SK-N-SH (cell line): ENCODE results near the gene F7. TPM values are rescaled to one million over a fixed set of nuclear protein-coding genes. Genes with fewer than 3 reads are reported as not detected.

Experiments used
- CTCF ChIA-PET: fragments of 300-600, 350-600 bp; formaldehyde crosslinking; extraction: SDS; loops from one replicate; lab custom pipeline; 2021; lab: Yijun Ruan, JAX
- POLR2A ChIA-PET: fragments of 350-600 bp; sonication (Branson Sonifier 250); formaldehyde crosslinking; extraction: SDS; loops from one replicate; lab custom pipeline; 2020; ENCODE audit warnings: antibody characterized with exemption, inconsistent platforms; lab: Yijun Ruan, JAX
- DNase-seq: peaks from one replicate; pipeline ENCODE4 v3.0.0; 2012
- H2AFZ ChIP-seq: fragments of 200-600 bp; sonication (generic); 2 replicates; pipeline ENCODE4 v1.8.1; 2016; ENCODE audit warnings: antibody characterized with exemption, mild to moderate bottlenecking, low read depth
- H3F3A ChIP-seq: fragments of 200-600 bp; sonication (generic); replicated peaks from 2 replicates; pipeline ENCODE3; 2016; ENCODE audit warnings: antibody characterized with exemption, mild to moderate bottlenecking; ENCODE audit not compliant: insufficient read depth
- H3K27ac ChIP-seq, 2 experiments: fragments of 200-500 bp in 1 of 2; fragments of 200-600 bp in 1 of 2; sonication (Bioruptor generic) in 1 of 2; sonication (generic), shearing (Covaris generic) in 1 of 2; 2 replicates each; pipeline versions ENCODE4 v1.5.1 to v1.6.1; 2014 to 2016; ENCODE audit warnings: low read depth in 2 of 2, inconsistent platforms in 1 of 2, low read length in 1 of 2, mild to moderate bottlenecking in 1 of 2, mixed read lengths in 1 of 2
- H3K27me3 ChIP-seq: fragments of 200-600 bp; sonication (generic), shearing (Covaris generic); 2 replicates; pipeline ENCODE4 v1.6.1; 2016; ENCODE audit warnings: mixed run types; ENCODE audit not compliant: insufficient read depth
- H3K36me3 ChIP-seq, 2 experiments: fragments of 200-500 bp in 1 of 2; fragments of 200-600 bp in 1 of 2; sonication (Bioruptor generic) in 1 of 2; sonication (generic) in 1 of 2; replicated peaks in 1 of 2; 2 replicates each; pipeline versions ENCODE3 to v1.5.1; 2014 to 2016; ENCODE audit warnings: low read length in 1 of 2, mild to moderate bottlenecking in 1 of 2; ENCODE audit not compliant: insufficient read depth in 2 of 2, control insufficient read depth in 1 of 2
- H3K4me1 ChIP-seq, 2 experiments: fragments of 200-500 bp in 1 of 2; fragments of 200-600 bp in 1 of 2; sonication (Bioruptor generic) in 1 of 2; sonication (generic), shearing (Covaris generic) in 1 of 2; 2 replicates each; pipeline versions ENCODE4 v1.5.1 to v1.6.1; 2014 to 2016; ENCODE audit warnings: low read depth in 1 of 2, low read length in 1 of 2, mixed run types in 1 of 2; ENCODE audit not compliant: insufficient read depth in 2 of 2, control insufficient read depth in 1 of 2
- H3K4me2 ChIP-seq: fragments of 200-600 bp; sonication (generic), shearing (Covaris generic); 2 replicates; pipeline ENCODE4 v1.6.1; 2017; ENCODE audit warnings: mixed run types
- H3K4me3 ChIP-seq, 2 experiments: fragments of 200-500 bp in 1 of 2; fragments of 200-600 bp in 1 of 2; sonication (Bioruptor generic) in 1 of 2; sonication (generic), shearing (Covaris generic) in 1 of 2; 2 replicates each; pipeline versions ENCODE4 v1.5.1 to v1.8.1; 2014 to 2016; ENCODE audit warnings: low read depth in 2 of 2, inconsistent platforms in 1 of 2, low read length in 1 of 2, mild to moderate bottlenecking in 1 of 2, mixed read lengths in 1 of 2, moderate library complexity in 1 of 2
- H3K79me2 ChIP-seq: fragments of 200-600 bp; sonication (generic); 2 replicates; pipeline ENCODE4 v1.8.1; 2017; ENCODE audit warnings: mild to moderate bottlenecking; ENCODE audit not compliant: insufficient read depth
- H3K9ac ChIP-seq: fragments of 200-600 bp; sonication (generic); 2 replicates; pipeline ENCODE4 v1.6.1; 2017; ENCODE audit warnings: mixed run types
- H3K9me2 ChIP-seq: fragments of 200-600 bp; sonication (generic); 2 replicates; pipeline ENCODE4 v1.6.1; 2017; ENCODE audit warnings: mixed run types
- H3K9me3 ChIP-seq: fragments of 200-600 bp; sonication (generic); 2 replicates; pipeline ENCODE4 v1.6.1; 2017; ENCODE audit warnings: mixed run types, mild to moderate bottlenecking, moderate library complexity
- H4K20me1 ChIP-seq: fragments of 200-600 bp; sonication (generic); 2 replicates; pipeline ENCODE4 v1.6.1; 2017; ENCODE audit warnings: mild to moderate bottlenecking, mixed run types; ENCODE audit not compliant: insufficient read depth
- EP300 ChIP-seq, 2 experiments: IDR thresholded peaks; 2 replicates each; pipeline versions ENCODE4 v1.4.0 to v1.6.1; 2012; ENCODE audit warnings: borderline replicate concordance in 1 of 2, low read depth in 1 of 2, low read length in 1 of 2
- EZH2phosphoT487 ChIP-seq: fragments of 200-600 bp; sonication (generic); IDR thresholded peaks from 2 replicates; pipeline ENCODE4 v1.6.1; 2017; ENCODE audit warnings: low read depth, mixed run types, mild to moderate bottlenecking, antibody characterized with exemption, moderate library complexity, borderline replicate concordance
- FOXJ3 ChIP-seq: sonication (generic); formaldehyde crosslinking; IDR thresholded peaks from 2 replicates; pipeline ENCODE4 v1.5.1; 2020; ENCODE audit warnings: mild to moderate bottlenecking, missing genetic modification reagents
- GABPA ChIP-seq: IDR thresholded peaks from 2 replicates; pipeline ENCODE4 v1.4.0; 2012; ENCODE audit warnings: low read depth, mild to moderate bottlenecking
- GATA2 ChIP-seq: sonication (generic); formaldehyde crosslinking; IDR thresholded peaks from 2 replicates; pipeline ENCODE4 v1.5.0; 2020; ENCODE audit warnings: mild to moderate bottlenecking, missing genetic modification reagents
- IRF3 ChIP-seq: fragments of 150-350 bp; IDR thresholded peaks from 2 replicates; pipeline ENCODE4 v1.6.1; 2016; ENCODE audit warnings: mild to moderate bottlenecking, low read depth, low read length
- MEF2A ChIP-seq: IDR thresholded peaks from 2 replicates; pipeline ENCODE4 v1.4.0; 2012; ENCODE audit warnings: low read depth, borderline replicate concordance
- MXI1 ChIP-seq: IDR thresholded peaks from 2 replicates; pipeline ENCODE4 v1.6.1; 2012; ENCODE audit warnings: mild to moderate bottlenecking, low read depth, low read length, improper control_type of control experiment
- NFIC ChIP-seq: IDR thresholded peaks from 2 replicates; pipeline ENCODE4 v1.4.0; 2012; ENCODE audit warnings: borderline replicate concordance
- NRF1 ChIP-seq: IDR thresholded peaks from 2 replicates; pipeline ENCODE4 v1.6.1; 2012; ENCODE audit warnings: low read depth, mild to moderate bottlenecking, low read length
- PBX3 ChIP-seq: IDR thresholded peaks from 2 replicates; pipeline ENCODE4; 2012
- RAD21 ChIP-seq: IDR thresholded peaks from 2 replicates; pipeline ENCODE4 v1.6.1; 2012; ENCODE audit warnings: mild to moderate bottlenecking, low read length
- RFX5 ChIP-seq: IDR thresholded peaks from 2 replicates; pipeline ENCODE4 v1.6.1; 2012; ENCODE audit warnings: mild to moderate bottlenecking, improper control_type of control experiment, low read length
- RXRA ChIP-seq: IDR thresholded peaks from 2 replicates; pipeline ENCODE4 v1.4.0; 2012; ENCODE audit warnings: low read depth, mild to moderate bottlenecking, borderline replicate concordance
- SMC3 ChIP-seq: IDR thresholded peaks from 2 replicates; pipeline ENCODE4 v1.6.1; 2012; ENCODE audit warnings: low read depth, low read length, improper control_type of control experiment
- TAF1 ChIP-seq: IDR thresholded peaks from 2 replicates; pipeline ENCODE4 v1.6.1; 2012; ENCODE audit warnings: low read depth, mild to moderate bottlenecking, low read length, moderate library complexity, borderline replicate concordance
- TCF12 ChIP-seq: IDR thresholded peaks from 2 replicates; pipeline ENCODE4 v1.4.0; 2012
- TEAD4 ChIP-seq: IDR thresholded peaks from 2 replicates; pipeline ENCODE4 v1.4.0; 2012; ENCODE audit warnings: mild to moderate bottlenecking, borderline replicate concordance; ENCODE audit not compliant: insufficient read depth
- YY1 ChIP-seq: IDR thresholded peaks from 2 replicates; pipeline ENCODE4 v1.4.0; 2012; ENCODE audit warnings: low read depth, mild to moderate bottlenecking
- WGBS: methylation state at CpG from one replicate; pipeline ENCODE4 v1.1.6; 2017; ENCODE audit warnings: low lambda C conversion rate; 5-methylcytosine and 5-hydroxymethylcytosine counted together
- polyA plus RNA-seq, 3 experiments: library from polyadenylated mRNA; depleted of rRNA; stranded (reverse); fragments of >200 nt; gene quantifications; 2 replicates each; pipeline ENCODE4 v1.2.3, GENCODE V29; 2012
- TF ChIP-seq, protein P1 (sequence below): IDR thresholded peaks from 2 replicates; pipeline ENCODE4 v1.4.0; 2012; ENCODE audit warnings: low read depth, borderline replicate concordance
- TF ChIP-seq, protein P2 (sequence below): IDR thresholded peaks from 2 replicates; pipeline ENCODE4 v1.4.0; 2012; ENCODE audit warnings: low read depth

Gene F7
- polyA plus RNA-seq, 1 of the 3 experiments (the other 2 are of a cell fraction) = not detected

- POLR2A ChIA-PET = no interaction called here
- H2AFZ ChIP-seq = no peak overlapping the region
- H3K4me2 ChIP-seq = no peak overlapping the region
- peaks cover 0 to 4% of the 10 kb centered on the region in 2 experiments; a peak in 1 of 4 replicates for H3K4me1 ChIP-seq
- H3K36me3 ChIP-seq = no peaks in the 10 kb centered on the region
- no peaks in the 10 kb centered on the region for H3K9me2 ChIP-seq
- WGBS = 85% methylated on average over 16 of the region's 39 CpGs
- H3F3A ChIP-seq = no peaks in the 10 kb centered on the region
- H3K9ac ChIP-seq = no peak overlapping the region
- H3K4me3 ChIP-seq = no peak overlapping the region
- CTCF ChIA-PET = no interaction called here
- no peaks in the 10 kb centered on the region for H3K9me3 ChIP-seq
- H3K27me3 ChIP-seq = no peaks in the 10 kb centered on the region
- TF ChIP-seq RXRA (no peak), GABPA (no peak), FOXJ3 (CRISPR knock-in tag) (no peak), TAF1 (no peak), YY1 (no peak), GATA2 (CRISPR knock-in tag) (no peak), TCF12 (no peak), MEF2A (no peak), EP300 (IDR thresholded peaks at IDR 0.05; ENCODE audit: borderline replicate concordance in 1 of 2, low read depth in 1 of 2, low read length in 1 of 2) (no peak), RAD21 (no peak), IRF3 (no peak), NFIC (no peak), EZH2phosphoT487 (no peak), MXI1 (no peak), PBX3 (no peak)
- H4K20me1 ChIP-seq = no peaks in the 10 kb centered on the region
- no peak for DNase-seq
- no peak overlapping the region for H3K27ac ChIP-seq
- H3K79me2 ChIP-seq = no peaks in the 10 kb centered on the region
Measured at GRCh38 chr13:113076681-113077401, 28.8 kb upstream of the F7 start.

DNA sequence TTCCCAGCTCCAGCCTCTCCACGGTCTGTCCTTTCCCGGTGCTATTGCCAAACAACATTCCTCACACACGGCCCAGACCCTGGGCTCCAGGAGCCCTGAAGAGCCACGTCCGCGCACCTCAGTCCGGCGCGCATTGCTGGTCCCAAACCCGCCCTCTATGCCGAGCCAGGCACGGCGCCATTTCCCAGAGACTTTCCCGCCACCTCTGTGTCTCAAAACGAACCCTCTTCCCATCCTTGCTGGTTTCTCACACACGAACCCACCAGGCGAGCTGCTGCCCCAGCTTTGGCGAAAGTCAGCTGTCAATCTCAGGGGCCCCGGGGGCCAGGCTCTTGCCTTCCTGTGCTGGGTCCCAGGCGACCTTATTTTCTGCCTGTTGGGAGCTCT lies 28.0 kb upstream of the F7 start:
- WGBS = 66% methylated on average over 20 of the region's 20 CpGs
- no peak for DNase-seq
- CTCF ChIA-PET = no interaction called here

More for the DNA sequence above, 28.0 kb upstream of the F7 start:
- H3K4me2 ChIP-seq = no peak overlapping the region
- POLR2A ChIA-PET = no interaction called here
- no peaks in the 10 kb centered on the region for H3K79me2 ChIP-seq
- H3K4me1 ChIP-seq = peaks cover 0 to 4% of the 10 kb centered on the region in 2 experiments; a peak in 1 of 4 replicates
- H3K36me3 ChIP-seq = no peaks in the 10 kb centered on the region
- no peaks in the 10 kb centered on the region for H3K9me2 ChIP-seq
- no peak overlapping the region for H3K4me3 ChIP-seq
- no peak overlapping the region for H3K27ac ChIP-seq
- H4K20me1 ChIP-seq = no peaks in the 10 kb centered on the region
- H3F3A ChIP-seq = no peaks in the 10 kb centered on the region
- H3K9me3 ChIP-seq = no peaks in the 10 kb centered on the region
- no peak overlapping the region for H3K9ac ChIP-seq
- TF ChIP-seq TEAD4 (no peak), RFX5 (no peak), MXI1 (no peak), TCF12 (no peak), EP300 (IDR thresholded peaks at IDR 0.05; ENCODE audit: borderline replicate concordance in 1 of 2, low read depth in 1 of 2, low read length in 1 of 2) (no peak), NRF1 (no peak), SMC3 (no peak)
- TF ChIP-seq, protein P1, sequence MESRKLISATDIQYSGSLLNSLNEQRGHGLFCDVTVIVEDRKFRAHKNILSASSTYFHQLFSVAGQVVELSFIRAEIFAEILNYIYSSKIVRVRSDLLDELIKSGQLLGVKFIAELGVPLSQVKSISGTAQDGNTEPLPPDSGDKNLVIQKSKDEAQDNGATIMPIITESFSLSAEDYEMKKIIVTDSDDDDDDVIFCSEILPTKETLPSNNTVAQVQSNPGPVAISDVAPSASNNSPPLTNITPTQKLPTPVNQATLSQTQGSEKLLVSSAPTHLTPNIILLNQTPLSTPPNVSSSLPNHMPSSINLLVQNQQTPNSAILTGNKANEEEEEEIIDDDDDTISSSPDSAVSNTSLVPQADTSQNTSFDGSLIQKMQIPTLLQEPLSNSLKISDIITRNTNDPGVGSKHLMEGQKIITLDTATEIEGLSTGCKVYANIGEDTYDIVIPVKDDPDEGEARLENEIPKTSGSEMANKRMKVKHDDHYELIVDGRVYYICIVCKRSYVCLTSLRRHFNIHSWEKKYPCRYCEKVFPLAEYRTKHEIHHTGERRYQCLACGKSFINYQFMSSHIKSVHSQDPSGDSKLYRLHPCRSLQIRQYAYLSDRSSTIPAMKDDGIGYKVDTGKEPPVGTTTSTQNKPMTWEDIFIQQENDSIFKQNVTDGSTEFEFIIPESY = no peak
- TF ChIP-seq, protein P2, sequence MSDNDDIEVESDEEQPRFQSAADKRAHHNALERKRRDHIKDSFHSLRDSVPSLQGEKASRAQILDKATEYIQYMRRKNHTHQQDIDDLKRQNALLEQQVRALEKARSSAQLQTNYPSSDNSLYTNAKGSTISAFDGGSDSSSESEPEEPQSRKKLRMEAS = no peak
- H3K27me3 ChIP-seq = no peaks in the 10 kb centered on the region
- no peak overlapping the region for H2AFZ ChIP-seq
